ENCODE results near the gene CCRL2.
A peak's percentile ranks its signal among the peaks of the same experiment; 100 is the strongest.
"Not testable (repeated sequence)": the region's sequence is repeated elsewhere in the genome, so short reads cannot be mapped to it uniquely, and the experiment has no call there.

CCRL2 gene

GRCh38 chr3:46405301-46406019, 1.6 kb upstream of the CCRL2 start:
- peak; percentile 45 for DNase-seq

- no peak for DNase-seq
Measured at GRCh38 chr3:46406443-46406787, 644 bp upstream of the CCRL2 start.

- no peak for DNase-seq
Measured at GRCh38 chr3:46407970-46408369, 911 bp downstream of the CCRL2 start.

GRCh38 chr3:46408853-46409252, 1.8 kb downstream of the CCRL2 start:
- no peak for DNase-seq

GRCh38 chr3:46409739-46410489, 2.9 kb downstream of the CCRL2 start:
- DNase-seq, result no peak

GRCh38 chr3:46410669-46411068, 3.6 kb downstream of the CCRL2 start:
- no peak for DNase-seq

GRCh38 chr3:46411271-46411670, 4.2 kb downstream of the CCRL2 start:
- DNase-seq, result no peak

GRCh38 chr3:46412786-46413298, 5.8 kb downstream of the CCRL2 start:
- peak; percentile 35 for DNase-seq

GRCh38 chr3:46413951-46414350, 6.9 kb downstream of the CCRL2 start:
- no peak for DNase-seq

GRCh38 chr3:46414739-46415138, 7.7 kb downstream of the CCRL2 start:
- no peak for DNase-seq

GRCh38 chr3:46416125-46416810, 9.2 kb downstream of the CCRL2 start:
- peak; percentile 57 for DNase-seq

GRCh38 chr3:46416811-46417510, 9.9 kb downstream of the CCRL2 start:
- no peak for DNase-seq

- DNase-seq, result no peak
Measured at GRCh38 chr3:46417841-46418611, 11.0 kb downstream of the CCRL2 start.

GRCh38 chr3:46419816-46420215, 12.8 kb downstream of the CCRL2 start:
- DNase-seq, result no peak

- DNase-seq, result no peak
Measured at GRCh38 chr3:46420931-46421330, 13.9 kb downstream of the CCRL2 start.

GRCh38 chr3:46422617-46423016, 15.6 kb downstream of the CCRL2 start:
- DNase-seq, result peak; percentile 79

- DNase-seq, result peak; percentile 93
Measured at GRCh38 chr3:46423588-46423987, 16.5 kb downstream of the CCRL2 start.

GRCh38 chr3:46426476-46426875, 19.4 kb downstream of the CCRL2 start:
- DNase-seq, result not testable (repeated sequence)

- not testable (repeated sequence) for DNase-seq
Measured at GRCh38 chr3:46427404-46427803, 20.3 kb downstream of the CCRL2 start.

- no peak for DNase-seq
Measured at GRCh38 chr3:46427916-46428833, 21.1 kb downstream of the CCRL2 start.

- DNase-seq, result no peak
Measured at GRCh38 chr3:46429250-46429649, 22.2 kb downstream of the CCRL2 start.
